ENCODE data around the gene ZNF606.

The ZNF606 gene

GRCh38 chr19:57934820-57935665 is 67.6 kb downstream of the ZNF606 start, which contains the start of gene ZNF418:
Gene ZNF418, minus strand, starts transcription at chr19:57935402. Its CDS starts 1,580 bp downstream, at chr19:57933822.
- in situ Hi-C loops (cut with HindIII; ENCODE audit: low sequenced_read_pairs) = no loop called here

- in situ Hi-C loops (cut with HindIII; ENCODE audit: low sequenced_read_pairs) = no loop called here
Observed at GRCh38 chr19:57927587-57927986, 75.0 kb downstream of the ZNF606 start.

Measured in DLD1 (cell line).